OCI-M1 (cell line): ENCODE data around the gene NUP93.
"Not testable (repeated sequence)": the region's sequence is repeated elsewhere in the genome, so short reads cannot be mapped to it uniquely, and the experiment has no call there.

Experiments used
- DNase-seq: peaks from one replicate; lab custom pipeline; 2025; lab: John Stamatoyannopoulos, UW

Gene NUP93

DNA sequence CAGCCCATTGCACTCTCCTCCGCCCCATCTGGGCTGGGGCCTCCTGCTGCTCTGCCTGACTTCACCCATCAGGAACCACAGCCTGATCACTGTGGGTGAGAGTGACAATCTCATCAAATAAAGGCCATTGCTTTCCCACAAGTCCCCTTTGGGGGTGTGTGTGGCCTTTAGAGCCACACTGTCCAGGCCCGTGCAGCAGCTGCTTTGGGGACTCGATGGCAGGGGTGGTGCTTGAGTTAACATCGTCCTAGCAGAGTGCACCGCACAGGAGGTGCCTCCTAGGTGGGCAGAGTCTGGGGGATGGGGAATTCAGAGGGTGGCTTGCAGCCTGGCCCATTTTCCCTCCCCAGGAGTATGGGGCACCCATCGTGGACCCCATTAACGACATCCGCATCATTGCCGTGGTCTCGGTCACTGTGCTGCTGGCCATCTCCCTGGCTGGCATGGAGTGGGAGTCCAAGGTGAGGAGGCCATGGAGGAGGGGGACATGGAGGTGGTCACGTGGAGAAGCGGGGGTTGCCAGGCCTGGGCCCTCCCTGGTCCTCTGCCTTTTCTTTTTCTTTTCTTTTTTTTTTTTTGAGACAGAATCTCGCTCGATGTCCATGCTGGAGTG is 140.5 kb downstream of the NUP93 start:
- DNase-seq, result no peak

DNA sequence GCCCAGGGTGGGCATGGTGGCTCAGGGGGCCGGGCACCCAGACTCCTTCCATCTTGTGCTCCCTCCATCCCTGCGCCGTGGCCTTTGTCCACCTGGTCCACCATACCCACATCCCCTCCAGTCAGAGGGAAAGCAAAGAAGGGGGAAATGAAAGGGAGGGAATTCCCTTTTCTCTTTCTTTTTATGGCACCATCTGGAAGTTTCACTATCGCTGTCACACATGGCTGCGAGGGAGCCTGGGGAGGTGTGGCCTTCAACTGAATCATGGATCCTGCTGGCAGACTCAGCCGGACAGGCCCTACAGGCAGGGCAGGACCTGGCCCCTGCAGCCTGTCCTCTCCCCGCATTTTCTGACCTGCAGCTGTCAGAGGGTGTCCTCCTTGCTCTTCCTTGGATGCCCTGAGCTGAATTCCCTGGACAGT is 141.3 kb downstream of the NUP93 start:
- peak; percentile 23 for DNase-seq

DNA sequence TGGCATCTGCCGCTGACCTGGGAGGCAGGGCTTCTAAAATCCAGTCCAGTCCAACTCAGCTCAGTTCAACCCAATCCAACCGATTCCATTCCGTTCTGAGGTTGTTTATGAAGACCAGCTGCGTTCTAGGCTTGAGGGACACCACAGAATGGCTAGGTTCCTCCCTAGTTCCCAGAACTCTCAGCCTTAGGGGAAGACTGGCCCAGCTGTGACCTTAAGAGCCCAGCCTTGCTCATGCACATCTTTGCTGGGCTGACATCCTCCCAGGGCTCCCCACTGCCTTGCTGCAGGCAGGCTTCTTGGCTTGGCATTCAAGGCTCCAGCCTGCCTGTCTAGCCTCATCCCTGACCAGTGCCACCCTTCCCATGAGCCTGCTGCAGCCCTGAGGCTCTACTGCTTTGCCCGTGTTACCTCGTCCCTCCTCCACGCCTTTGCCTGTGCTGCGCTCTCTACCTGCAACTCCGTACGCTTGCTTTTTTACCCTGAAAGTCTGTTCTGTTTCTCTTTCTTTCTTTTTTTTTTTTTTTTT is 143.0 kb downstream of the NUP93 start:
- peak; percentile 49 for DNase-seq

DNA sequence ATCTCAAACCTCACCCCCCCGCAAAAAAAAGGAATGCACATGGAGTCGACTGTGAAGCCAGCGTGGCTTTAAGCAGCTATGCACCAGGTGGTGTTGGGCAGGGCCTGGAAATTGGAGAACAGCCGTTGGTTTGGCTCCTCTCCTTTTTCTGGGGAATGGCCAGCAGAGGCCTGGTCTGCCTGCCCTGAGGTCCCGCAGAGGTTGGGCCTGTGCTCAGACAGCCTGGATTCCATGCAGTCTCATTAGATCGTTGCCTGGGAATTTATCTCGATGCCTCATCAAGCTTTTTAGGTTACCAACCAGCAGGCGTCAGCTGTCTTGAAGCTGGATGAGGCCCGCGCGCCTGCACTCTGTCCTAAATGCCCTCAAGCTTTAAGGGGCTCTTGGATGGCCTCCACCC is 144.9 kb downstream of the NUP93 start:
- DNase-seq, result no peak

DNA sequence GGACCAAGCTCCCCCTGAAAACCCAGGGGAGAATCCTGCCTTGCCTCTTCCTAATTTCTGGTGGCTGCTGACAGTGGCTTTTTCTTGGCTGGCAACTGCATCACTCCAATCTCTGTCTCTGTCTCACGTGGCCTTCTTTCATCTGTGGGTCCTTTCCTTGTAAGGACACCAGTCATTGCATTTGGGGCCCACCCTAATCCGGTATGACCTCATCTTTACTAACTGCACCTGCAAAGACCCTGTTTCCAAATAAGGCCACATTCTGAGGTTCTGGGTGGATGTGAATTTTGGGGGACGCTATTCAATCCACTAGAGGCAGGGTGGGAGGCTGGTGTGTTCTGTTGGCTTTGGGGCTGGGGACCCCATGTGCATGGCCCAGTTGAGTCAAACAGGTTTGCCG is 146.1 kb downstream of the NUP93 start:
- DNase-seq, result no peak

DNA sequence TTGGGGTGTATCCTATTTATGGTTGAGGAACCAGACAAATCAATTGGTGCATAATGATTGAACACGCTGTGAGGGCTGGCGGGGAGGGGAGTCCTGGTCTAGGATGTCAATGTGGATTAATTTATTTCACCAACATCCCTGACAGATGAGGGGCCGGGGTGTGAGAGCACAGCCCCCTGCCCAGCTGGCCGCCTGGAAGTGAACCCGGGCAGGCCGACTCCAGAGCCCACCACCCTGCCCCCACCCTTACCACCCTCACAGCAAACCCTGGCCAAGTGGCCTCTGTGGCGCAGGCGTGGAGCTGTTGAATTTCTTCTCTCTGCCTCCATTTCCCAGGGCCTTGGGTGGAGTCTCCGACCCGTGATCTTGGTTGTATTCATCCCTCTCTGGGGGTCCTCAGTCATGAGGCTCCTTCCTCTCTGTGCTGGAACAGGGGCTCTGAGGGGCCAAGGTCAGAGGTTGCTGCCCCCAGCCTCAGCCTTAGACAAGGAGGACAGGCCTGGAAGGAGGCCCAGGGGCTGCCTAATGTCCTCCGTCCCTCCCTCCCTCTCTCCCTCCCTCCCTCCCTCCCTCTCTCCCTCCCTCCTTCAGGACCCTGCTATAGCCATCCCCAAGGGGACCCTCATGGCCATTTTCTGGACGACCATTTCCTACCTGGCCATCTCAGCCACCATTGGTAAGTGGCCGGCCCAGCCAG is 147.7 kb downstream of the NUP93 start:
- no peak for DNase-seq

DNA sequence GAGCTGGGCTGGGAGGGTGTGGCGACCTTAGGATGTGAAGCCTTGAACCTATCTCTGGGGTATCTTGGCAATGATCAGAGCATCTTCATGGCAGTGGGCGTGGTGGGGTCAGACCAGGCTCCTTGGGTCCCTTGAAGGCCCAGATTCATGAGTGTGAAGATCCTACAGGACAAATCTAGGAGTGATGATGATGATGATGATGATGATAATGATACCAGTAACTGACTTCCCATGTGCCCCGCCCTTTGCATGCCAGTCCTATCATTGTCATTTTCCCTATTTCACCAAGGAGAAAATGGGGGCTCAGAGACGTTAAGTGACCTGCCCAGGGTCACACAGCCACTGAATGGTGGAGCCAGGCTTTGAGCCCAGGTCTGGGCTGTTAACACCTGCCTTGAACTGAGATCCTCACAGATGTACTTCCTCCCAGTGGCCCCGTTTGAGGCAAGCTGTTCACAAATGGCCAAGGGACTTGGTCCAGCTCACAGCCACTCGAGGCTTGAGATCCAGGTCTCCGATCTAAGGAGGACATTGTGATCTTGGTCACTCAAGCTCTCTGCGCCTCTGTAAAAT is 148.4 kb downstream of the NUP93 start:
- no peak for DNase-seq

DNA sequence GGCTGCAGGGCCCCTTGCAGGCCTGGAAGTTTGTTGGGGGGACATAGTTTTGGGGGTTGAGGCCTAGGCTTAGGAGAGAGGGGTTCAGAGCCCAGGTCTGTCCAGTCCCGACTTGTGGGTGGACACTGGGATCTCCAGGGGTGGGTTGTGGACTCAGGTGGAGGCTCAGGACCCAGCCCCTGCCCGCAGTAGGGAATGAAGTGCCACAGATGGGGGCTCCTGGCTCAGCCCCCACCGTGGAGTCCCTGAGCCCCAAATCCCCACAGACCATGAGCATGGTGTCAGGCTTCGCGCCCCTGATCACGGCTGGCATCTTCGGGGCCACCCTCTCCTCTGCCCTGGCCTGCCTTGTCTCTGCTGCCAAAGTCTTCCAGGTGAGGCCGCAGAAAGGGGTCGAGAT is 149.3 kb downstream of the NUP93 start:
- no peak for DNase-seq

DNA sequence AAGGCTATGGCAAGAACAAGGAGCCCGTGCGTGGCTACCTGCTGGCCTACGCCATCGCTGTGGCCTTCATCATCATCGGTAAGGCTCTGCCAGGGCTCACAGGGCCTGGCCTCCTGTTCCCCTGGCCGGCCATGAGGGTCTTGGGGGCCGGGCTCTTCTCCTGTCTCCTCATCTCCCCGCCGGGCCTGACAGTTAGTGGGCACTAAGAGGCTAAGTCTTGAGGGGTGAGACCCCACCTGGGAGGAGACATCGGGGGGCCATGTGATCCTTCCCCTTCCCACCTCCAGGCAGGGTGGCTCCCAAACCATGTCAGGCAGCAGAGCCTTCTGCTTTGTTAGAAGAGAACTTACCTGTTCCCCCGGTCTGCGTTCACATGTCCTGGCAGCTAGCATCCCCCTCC is 150.2 kb downstream of the NUP93 start:
- DNase-seq, result no peak

DNA sequence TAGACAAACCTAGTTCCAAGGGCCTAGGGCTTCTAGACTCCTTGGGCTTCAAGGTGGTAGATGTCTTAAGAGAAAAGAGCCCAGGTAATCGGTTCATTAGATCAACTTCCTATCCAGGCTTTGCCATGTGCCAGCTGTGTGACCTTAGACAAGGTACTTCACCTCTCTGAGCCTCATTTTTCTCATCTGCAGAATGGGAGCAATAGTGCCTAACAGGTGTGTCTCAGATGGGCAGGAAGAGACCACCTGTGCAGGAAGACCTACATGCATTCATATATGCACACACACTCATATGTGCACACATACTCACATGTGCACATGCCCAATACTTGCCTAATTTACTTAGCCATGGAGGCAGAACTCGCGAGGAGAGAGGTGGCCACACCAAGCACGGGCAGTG is 150.8 kb downstream of the NUP93 start:
- no peak for DNase-seq

DNA sequence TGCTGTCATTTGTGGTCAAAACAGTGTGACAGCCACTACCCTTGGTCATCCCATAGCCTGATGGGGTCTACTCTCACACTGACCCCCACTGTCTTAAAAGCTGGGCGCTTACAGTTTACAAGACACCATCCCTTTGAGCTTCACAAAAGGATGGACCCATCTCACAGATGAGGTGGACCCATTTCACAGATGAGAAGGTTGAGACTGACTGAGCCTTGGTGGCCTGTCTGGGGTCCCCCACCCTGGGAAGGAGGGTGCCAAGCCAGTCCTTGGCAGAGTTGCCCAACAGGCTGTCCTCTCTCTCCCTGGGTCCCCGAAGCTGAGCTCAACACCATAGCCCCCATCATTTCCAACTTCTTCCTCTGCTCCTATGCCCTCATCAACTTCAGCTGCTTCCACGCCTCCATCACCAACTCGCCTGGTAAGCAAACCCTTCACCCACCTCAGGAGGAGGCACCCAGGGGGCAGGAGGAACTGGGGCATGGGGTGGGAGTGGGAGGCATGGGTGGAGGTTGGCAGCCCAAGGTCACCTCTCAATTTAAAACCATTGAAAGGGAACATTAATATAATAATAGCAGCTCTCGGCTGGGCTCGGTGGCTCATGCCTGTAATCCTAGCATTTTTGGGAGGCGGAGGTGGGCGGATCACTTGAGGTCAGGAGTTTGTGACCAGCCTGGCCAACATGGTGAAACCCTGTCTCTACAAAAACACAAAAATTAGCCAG is 152.3 kb downstream of the NUP93 start:
- no peak for DNase-seq

DNA sequence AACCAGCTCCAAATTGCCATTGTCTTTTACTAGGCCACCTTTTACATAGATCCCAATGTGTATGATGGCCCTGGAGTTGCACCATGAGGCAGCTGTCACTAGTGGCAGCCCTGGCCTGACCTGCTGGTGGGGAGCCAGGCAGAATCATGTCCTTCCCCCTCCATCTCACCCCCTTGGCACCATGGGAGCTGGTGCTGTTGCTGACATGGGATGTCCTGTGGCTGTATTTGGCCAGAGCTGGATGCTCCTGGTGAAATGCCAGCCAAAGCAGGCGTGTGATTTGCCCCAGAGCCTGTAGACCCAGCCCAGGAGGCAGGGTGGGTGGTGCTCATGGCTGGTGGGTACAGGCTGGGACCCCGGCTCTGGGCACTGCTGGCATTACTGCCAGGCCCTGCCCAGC is 153.7 kb downstream of the NUP93 start:
- no peak for DNase-seq

DNA sequence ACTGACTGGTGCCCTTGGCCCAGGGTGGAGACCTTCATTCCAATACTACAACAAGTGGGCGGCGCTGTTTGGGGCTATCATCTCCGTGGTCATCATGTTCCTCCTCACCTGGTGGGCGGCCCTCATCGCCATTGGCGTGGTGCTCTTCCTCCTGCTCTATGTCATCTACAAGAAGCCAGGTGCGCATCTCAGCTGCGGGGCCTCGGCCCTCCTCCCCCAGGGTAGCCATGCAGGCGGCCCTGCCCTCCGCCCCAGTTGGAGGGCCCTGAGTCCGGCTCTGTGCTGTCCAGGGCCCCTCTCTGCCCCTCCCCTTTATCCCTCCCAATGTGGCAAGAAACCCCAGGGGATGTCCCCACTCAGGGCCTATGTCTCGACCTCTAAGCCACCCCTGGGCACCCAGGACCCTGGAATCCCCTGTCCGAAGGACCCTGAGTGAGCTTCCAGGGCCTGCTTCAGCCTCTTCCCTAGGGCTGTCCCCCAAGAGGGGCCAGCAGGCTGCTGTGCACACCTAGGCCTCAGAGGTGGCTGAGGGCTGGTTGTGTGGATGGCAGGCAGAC is 154.2 kb downstream of the NUP93 start:
- no peak for DNase-seq

DNA sequence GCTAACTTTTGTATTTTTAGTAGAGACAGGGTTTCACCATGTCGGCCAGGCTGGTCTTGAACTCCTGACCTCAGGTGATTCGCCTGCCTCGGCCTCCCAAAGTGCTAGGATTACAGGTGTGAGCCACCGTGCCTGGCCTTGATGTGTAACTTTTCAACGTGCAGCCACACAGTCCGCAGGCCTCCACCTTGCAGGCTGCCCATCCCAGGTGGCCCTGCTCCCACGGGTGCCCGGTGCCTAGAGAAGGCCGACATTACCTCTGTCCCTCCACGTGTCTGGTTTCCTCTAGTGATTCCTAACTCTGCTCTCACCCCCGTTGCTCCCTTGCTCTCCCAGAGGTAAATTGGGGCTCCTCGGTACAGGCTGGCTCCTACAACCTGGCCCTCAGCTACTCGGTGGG is 155.0 kb downstream of the NUP93 start:
- DNase-seq, result not testable (repeated sequence)

DNA sequence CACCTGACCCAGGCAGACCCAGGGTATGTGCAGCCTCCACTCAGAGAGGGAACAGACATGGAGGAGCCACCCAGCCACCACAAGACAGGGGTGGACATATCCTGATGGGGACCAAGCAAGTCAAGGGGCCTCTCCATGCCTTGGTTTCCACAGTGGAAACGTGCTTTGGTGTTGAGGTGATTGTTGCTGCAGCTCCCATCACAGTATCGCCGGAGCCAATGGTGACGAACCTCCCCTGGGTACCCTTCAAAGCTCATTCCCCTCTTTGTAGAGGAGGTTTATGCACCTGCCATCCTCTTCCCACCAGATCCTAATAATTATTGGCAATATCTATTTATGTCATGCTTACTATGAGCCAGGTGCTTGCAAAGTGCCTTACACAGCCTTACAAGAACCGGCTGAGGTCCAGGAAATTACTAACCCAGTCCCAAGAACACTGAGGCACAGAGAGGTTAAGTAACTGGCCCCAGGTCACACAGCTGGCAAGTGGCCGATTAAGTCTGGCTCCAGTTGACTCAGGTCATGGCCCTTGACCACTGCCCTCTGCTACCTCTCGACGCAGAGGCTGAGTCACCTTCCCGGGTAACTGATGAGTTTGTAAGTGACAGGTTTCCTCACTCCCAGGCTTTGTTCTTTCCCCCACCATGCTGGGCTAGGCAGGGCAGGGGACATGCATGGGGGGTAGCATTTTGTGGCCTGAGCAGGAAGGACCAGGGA is 155.7 kb downstream of the NUP93 start:
- no peak for DNase-seq

DNA sequence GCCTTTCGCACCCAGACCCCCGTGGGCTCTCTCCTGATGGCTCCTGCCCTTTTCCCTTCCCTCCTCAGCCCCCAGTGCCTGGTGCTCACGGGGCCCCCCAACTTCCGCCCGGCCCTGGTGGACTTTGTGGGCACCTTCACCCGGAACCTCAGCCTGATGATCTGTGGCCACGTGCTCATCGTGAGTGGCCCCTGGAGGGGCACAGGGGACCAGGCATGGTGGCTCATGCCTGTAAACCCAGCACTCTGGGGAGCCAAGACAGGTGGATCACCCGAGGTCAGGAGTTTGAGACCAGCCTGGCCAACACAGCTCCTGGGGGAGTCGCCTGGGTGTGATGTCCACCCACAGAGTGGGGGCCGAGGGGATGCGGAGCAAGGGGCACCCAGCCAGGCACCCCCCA is 156.4 kb downstream of the NUP93 start:
- DNase-seq, result no peak

DNA sequence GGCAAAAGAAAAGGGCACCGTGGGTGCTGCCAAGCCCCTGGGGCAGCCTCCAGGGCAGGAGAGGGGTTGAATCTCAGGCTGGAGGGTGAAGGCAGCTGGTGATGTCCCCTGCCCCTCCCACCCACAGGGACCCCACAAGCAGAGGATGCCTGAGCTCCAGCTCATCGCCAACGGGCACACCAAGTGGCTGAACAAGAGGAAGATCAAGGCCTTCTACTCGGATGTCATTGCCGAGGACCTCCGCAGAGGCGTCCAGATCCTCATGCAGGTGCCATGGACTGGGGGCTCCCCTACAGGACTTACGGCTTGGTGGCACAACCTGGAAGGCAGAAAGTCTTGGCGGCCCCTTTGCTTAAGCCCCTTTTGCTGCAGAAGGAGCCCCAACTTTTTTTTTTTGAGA is 156.9 kb downstream of the NUP93 start:
- DNase-seq, result no peak

DNA sequence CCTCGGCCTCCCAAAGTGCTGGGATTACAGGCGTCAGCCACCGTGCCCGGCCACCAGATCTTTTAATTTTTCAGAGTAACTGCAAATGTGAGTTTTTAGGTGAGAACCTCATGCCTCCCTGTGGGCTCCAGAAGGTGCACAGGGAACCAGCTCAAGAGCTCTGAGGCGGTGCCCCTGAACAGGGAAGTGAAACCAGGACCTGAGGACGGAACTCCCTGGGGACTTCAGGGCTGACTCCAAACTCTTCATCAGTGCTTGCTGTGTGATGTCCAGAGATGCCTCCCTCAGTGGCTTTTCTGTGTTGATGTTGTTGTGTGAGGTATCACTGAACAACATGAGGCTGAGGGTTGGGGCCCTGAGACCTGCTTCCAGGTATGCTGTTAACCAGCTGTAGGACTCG is 158.9 kb downstream of the NUP93 start:
- DNase-seq, result no peak

DNA sequence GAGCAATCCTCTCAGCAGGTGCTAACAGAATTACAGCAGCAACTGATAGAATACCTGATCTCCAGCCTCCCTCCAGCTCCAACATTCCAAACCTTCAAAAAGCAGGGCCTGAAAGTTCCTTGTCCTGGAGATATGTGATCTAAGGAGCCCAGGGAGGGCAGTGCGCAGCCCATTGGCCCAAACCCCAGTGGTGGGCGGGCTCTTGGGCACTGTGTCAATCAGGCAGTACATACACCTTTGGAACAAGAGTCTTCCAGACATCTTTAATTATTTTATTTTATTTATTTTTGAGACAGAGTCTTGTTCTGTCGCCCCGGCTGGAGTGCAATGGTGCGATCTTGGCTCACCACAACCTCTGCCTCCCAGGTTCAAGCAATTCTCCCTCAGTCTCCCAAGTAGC is 159.3 kb downstream of the NUP93 start:
- DNase-seq, result no peak

DNA sequence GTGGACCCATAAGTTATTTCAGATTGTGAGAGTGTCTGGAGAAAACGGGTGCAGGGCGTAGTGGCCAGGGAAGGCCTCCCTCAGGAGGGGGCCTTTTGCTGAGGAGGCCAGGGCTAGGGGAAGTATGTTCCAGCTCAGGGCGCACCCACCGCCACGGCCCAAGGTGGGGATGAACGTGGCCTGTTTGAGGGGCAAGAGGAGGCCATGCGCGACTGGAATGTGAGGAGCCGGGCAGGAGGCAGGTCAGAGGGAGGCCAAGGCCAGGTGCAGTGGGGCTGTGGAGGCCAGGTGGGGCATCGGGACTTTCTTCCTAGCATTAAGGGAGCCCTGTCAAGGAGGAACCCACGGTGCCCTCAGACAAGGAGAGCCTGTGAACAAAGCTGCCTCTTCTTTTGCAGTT is 161.8 kb downstream of the NUP93 start:
- no peak for DNase-seq

DNA sequence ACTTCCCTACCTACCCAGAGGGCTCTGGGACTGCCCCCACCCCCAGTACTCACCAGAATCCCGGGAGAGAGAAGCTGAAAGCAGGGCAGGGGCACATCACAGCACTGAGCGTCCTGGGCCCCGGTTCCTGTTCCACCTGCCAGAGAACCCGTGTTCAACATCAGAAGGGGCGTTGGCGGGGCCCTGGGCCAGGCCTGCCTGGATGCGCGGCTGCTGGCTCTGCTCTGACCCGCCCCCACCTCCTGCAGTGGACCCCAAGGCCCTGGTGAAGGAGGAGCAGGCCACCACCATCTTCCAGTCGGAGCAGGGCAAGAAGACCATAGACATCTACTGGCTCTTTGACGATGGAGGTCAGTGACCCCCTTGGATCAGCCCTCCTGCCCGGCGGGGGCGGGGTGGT is 162.8 kb downstream of the NUP93 start:
- DNase-seq, result no peak
